HepG2 (cell line): Measurements from ENCODE around the gene CTNNA1. TPM values are rescaled to one million over a fixed set of nuclear protein-coding genes. Genes with fewer than 3 reads are reported as not detected.

Experiments used
- FOXK2 ChIP-seq: fragments of 450-650 bp; IDR thresholded peaks from 2 replicates; pipeline ENCODE4 v1.6.1; 2016
- FOXP1 ChIP-seq, 2 experiments: fragments of 450-650 bp in 1 of 2; IDR thresholded peaks; 2 replicates each; pipeline ENCODE4 v1.6.1; 2017 to 2018; ENCODE audit warnings: antibody characterized with exemption in 1 of 2
- HNRNPLL ChIP-seq: fragments of 200-400 bp; formaldehyde crosslinking; IDR thresholded peaks from 2 replicates; pipeline ENCODE4 v1.6.1; 2017; ENCODE audit warnings: mild to moderate bottlenecking, low read depth, low read length; ENCODE audit not compliant: poor library complexity, severe bottlenecking
- PAXIP1 ChIP-seq: sonication (generic); formaldehyde crosslinking; conservative IDR thresholded peaks from 2 replicates; pipeline ENCODE4 v1.4.0; 2020; ENCODE audit warnings: mild to moderate bottlenecking, missing genetic modification reagents, moderate library complexity
- TGIF2 ChIP-seq: IDR thresholded peaks from 2 replicates; pipeline ENCODE4 v1.6.1; 2016; ENCODE audit warnings: control low read depth, missing compliant biosample characterization
- ZNF12 ChIP-seq: sonication (generic); formaldehyde crosslinking; IDR thresholded peaks from 2 replicates; pipeline ENCODE4 v1.5.0; 2020; ENCODE audit warnings: missing genetic modification reagents
- ZNF3 ChIP-seq: IDR thresholded peaks from 2 replicates; pipeline ENCODE4 v1.7.0; 2017; ENCODE audit warnings: inconsistent platforms
- ZNF646 ChIP-seq: sonication (generic); formaldehyde crosslinking; IDR thresholded peaks from 2 replicates; pipeline ENCODE4 v1.9.0; 2021; ENCODE audit warnings: mild to moderate bottlenecking, missing genetic modification reagents
- polyA plus RNA-seq, 8 experiments: library from polyadenylated mRNA; depleted of rRNA in 3 of 8; stranded (reverse) in 7 of 8; unstranded in 1 of 8; fragments of >200 nt; fragmentation: Illumina TruSeq in 4 of 8; extraction: Trizol in 4 of 8; gene quantifications; 2 replicates each; pipeline versions ENCODE4 v1.2.1 to v1.2.3, GENCODE V29; 2011 to 2016; ENCODE audit warnings: low read depth in 4 of 8, missing spikeins in 1 of 8, mixed read lengths in 1 of 8; ENCODE audit not compliant: insufficient read depth in 1 of 8
- total RNA-seq, 5 experiments: library from RNA; depleted of rRNA; stranded (reverse); fragments of >200 nt; fragmentation: Illumina TruSeq; extraction: Trizol; gene quantifications; 2 replicates each; pipeline ENCODE4 v1.2.3, GENCODE V29; 2016; ENCODE audit warnings: low read depth in 1 of 5

CTNNA1 gene
- total and polyA plus RNA-seq, 2 of the 13 experiments (the other 11 are each of a cell fraction or from before 2014, with no cell fraction given) = 66.8 to 162 TPM

GRCh38 chr5:138770977-138771376, 17.8 kb downstream of the CTNNA1 start (continued):
- TF ChIP-seq ZNF646 (CRISPR knock-in tag) (no peak), ZNF12 (CRISPR knock-in tag) (peak; percentile 99), HNRNPLL (no peak), FOXK2 (peak; percentile 22; the same call in 1 of the 2 replicates), FOXP1 (IDR thresholded peaks at IDR 0.05) (peak; percentile 85), FOXP1 (CRISPR knock-in tag; IDR thresholded peaks at IDR 0.05) (peak; percentile 63), TGIF2 (CRISPR knock-in tag) (no peak), PAXIP1 (CRISPR knock-in tag) (peak; percentile 26; the same call in 1 of the 2 replicates), ZNF3 (CRISPR knock-in tag) (peak; percentile 87)
- TF ChIP-seq, all 625 proteins: peak for 25
